ENCODE data around the gene PRSS12. TPM values are rescaled to one million over a fixed set of nuclear protein-coding genes. Genes with fewer than 3 reads are reported as not detected.

PRSS12 gene
- total and polyA plus RNA-seq, 2 experiments from 2014 or later: 10.0 to 33.6 TPM

DNA sequence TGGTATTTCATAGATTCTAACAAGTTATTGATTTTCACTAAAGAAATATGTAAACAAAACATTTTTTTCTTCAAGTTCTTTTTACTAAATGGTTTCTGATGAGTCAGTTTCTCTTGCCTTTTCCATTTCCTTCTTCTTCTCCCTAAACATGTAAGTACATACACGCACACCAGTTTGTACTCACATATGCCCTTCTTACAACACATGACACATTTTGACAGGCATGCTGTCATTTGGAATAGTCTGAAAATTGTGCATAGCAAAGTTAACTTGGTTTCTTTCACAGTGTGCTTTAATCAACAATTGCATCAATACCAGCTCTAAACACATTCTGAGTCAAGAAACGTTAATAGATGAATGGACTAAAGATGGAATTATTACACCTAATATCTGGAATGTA, 35.1 kb downstream of the PRSS12 start:
- in situ Hi-C loops (cut with MboI): no loop called here

DNA sequence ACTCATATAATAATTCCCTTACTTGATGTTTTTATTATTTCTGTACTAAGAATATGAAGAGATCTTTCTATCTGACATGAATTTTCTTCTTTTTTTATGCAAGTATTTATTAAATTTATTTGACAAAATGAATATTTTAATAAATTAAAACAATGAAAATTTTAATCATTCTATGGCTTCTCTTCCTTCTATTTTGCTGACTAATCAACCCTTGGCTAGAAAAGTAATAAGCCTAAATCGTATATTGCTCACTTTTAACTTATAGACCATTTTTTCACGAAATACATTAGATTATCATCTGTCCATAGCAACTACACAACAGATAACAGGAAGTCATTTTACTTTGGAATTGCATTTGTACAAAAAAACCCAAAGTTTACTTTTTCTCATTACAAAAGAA, 38.6 kb downstream of the PRSS12 start:
- Histone ChIP-seq H2AFZ (no peak overlapping the region), H4K20me1 (ENCODE audit: insufficient read depth) (no peaks in the 10 kb centered on the region), H3K36me3 (ENCODE audit: low read depth) (no peaks in the 10 kb centered on the region), H3K4me3 (no peak overlapping the region), H3K27ac (no peak overlapping the region), H3K79me2 (ENCODE audit: insufficient read depth) (no peaks in the 10 kb centered on the region), H3K9ac (no peak overlapping the region), H3K9me2 (ENCODE audit: insufficient read depth) (no peaks in the 10 kb centered on the region), H3K9me3 (ENCODE audit: low read depth) (no peaks in the 10 kb centered on the region), H3F3A (ENCODE audit: insufficient read depth) (no peaks in the 10 kb centered on the region), H3K27me3 (replicated peaks; ENCODE audit: insufficient read depth) (no peaks in the 10 kb centered on the region), H3K4me2 (ENCODE audit: unreplicated experiment) (no peak overlapping the region), H3K4me1 (ENCODE audit: insufficient read depth) (no peaks in the 10 kb centered on the region)
- DNase-seq: no peak
- TF ChIP-seq EZH2 (IDR thresholded peaks at IDR 0.05; ENCODE audit: insufficient read depth, poor library complexity, severe bottlenecking): no peak
- no peak for TF ChIP-seq EZH2phosphoT487 (IDR thresholded peaks at IDR 0.05; ENCODE audit: insufficient read depth, low read depth)
- in situ Hi-C loops (cut with MboI): no loop called here
- 95 to 98% methylated on average over 2 of the region's 2 CpGs for WGBS, 2 experiments (ENCODE audit: low coverage in 1 of 2, low lambda C conversion rate in 2 of 2, missing lambda C conversion rate in 2 of 2)

More for the DNA sequence above, 35.1 kb downstream of the PRSS12 start:
- H3K9me2 ChIP-seq (ENCODE audit: insufficient read depth): no peaks in the 10 kb centered on the region
- H3K4me2 ChIP-seq (ENCODE audit: unreplicated experiment): no peak overlapping the region
- no peaks in the 10 kb centered on the region for H3F3A ChIP-seq (ENCODE audit: insufficient read depth)
- no peaks in the 10 kb centered on the region for H3K9me3 ChIP-seq (ENCODE audit: low read depth)
- H3K79me2 ChIP-seq (ENCODE audit: insufficient read depth): no peaks in the 10 kb centered on the region
- no peaks in the 10 kb centered on the region for H3K27me3 ChIP-seq (replicated peaks; ENCODE audit: insufficient read depth)
- WGBS, 2 experiments (ENCODE audit: low coverage in 1 of 2, low lambda C conversion rate in 2 of 2, missing lambda C conversion rate in 2 of 2): 94 to 98% methylated on average over 2 of the region's 2 CpGs
- no peaks in the 10 kb centered on the region for H3K36me3 ChIP-seq (ENCODE audit: low read depth)
- no peak overlapping the region for H3K27ac ChIP-seq
- no peak for TF ChIP-seq EZH2 (IDR thresholded peaks at IDR 0.05; ENCODE audit: insufficient read depth, poor library complexity, severe bottlenecking)
- no peaks in the 10 kb centered on the region for H3K4me1 ChIP-seq (ENCODE audit: insufficient read depth)
- no peak for DNase-seq
- no peaks in the 10 kb centered on the region for H4K20me1 ChIP-seq (ENCODE audit: insufficient read depth)
- H3K9ac ChIP-seq: no peak overlapping the region
- H3K4me3 ChIP-seq: no peak overlapping the region
- H2AFZ ChIP-seq: no peak overlapping the region

DNA sequence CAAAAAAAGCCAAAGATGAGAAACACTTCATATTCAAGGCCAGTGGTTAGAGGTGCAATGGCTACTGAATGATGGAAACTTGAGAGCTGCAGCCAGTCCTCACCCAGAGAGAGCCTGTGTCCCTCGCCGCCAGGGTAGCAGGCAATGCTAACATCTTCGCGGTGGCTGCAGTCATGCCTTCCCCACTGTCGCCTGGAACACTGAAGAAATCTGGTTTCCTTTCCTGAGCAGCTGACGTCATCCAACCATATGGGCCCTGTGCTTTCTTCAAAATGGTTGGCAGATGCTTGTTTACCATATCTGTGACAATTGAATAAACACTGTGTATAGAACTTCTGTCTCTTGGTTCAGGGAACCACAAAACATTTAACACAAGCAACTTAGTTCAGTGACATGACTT, 39.7 kb downstream of the PRSS12 start:
- Histone ChIP-seq H4K20me1 (ENCODE audit: insufficient read depth) (no peaks in the 10 kb centered on the region), H3K27me3 (replicated peaks; ENCODE audit: insufficient read depth) (no peaks in the 10 kb centered on the region), H3K9me2 (ENCODE audit: insufficient read depth) (no peaks in the 10 kb centered on the region), H3K27ac (no peak overlapping the region), H3K4me2 (ENCODE audit: unreplicated experiment) (no peak overlapping the region), H3K9ac (no peak overlapping the region), H2AFZ (no peak overlapping the region), H3K4me3 (no peak overlapping the region), H3F3A (ENCODE audit: insufficient read depth) (no peaks in the 10 kb centered on the region), H3K79me2 (ENCODE audit: insufficient read depth) (no peaks in the 10 kb centered on the region), H3K4me1 (ENCODE audit: insufficient read depth) (no peaks in the 10 kb centered on the region), H3K36me3 (ENCODE audit: low read depth) (no peaks in the 10 kb centered on the region), H3K9me3 (ENCODE audit: low read depth) (no peaks in the 10 kb centered on the region)
- in situ Hi-C loops (cut with MboI): no loop called here
- 90 to 92% methylated on average over 6 of the region's 6 CpGs for WGBS, 2 experiments (ENCODE audit: low coverage in 1 of 2, low lambda C conversion rate in 2 of 2, missing lambda C conversion rate in 2 of 2)
- DNase-seq: no peak
- TF ChIP-seq EZH2 (IDR thresholded peaks at IDR 0.05; ENCODE audit: insufficient read depth, poor library complexity, severe bottlenecking) (no peak), EZH2phosphoT487 (IDR thresholded peaks at IDR 0.05; ENCODE audit: insufficient read depth, low read depth) (no peak)

GRCh38 chr4:118308306-118309030, 44.3 kb downstream of the PRSS12 start:
- H3K4me1 ChIP-seq (ENCODE audit: insufficient read depth): no peaks in the 10 kb centered on the region
- in situ Hi-C loops (cut with MboI): no loop called here
- no peak overlapping the region for H3K9ac ChIP-seq
- no peak for TF ChIP-seq EZH2phosphoT487 (IDR thresholded peaks at IDR 0.05; ENCODE audit: insufficient read depth, low read depth)
- no peak for TF ChIP-seq EZH2 (IDR thresholded peaks at IDR 0.05; ENCODE audit: insufficient read depth, poor library complexity, severe bottlenecking)
- no peaks in the 10 kb centered on the region for H4K20me1 ChIP-seq (ENCODE audit: insufficient read depth)
- no peaks in the 10 kb centered on the region for H3K79me2 ChIP-seq (ENCODE audit: insufficient read depth)
- H3F3A ChIP-seq (ENCODE audit: insufficient read depth): no peaks in the 10 kb centered on the region
- no peaks in the 10 kb centered on the region for H3K27me3 ChIP-seq (replicated peaks; ENCODE audit: insufficient read depth)
- DNase-seq: no peak
- no peak overlapping the region for H2AFZ ChIP-seq
- 0 out of 2 replicates have a peak, but pooled peaks cover 6% of the 10 kb centered on the region for H3K36me3 ChIP-seq (ENCODE audit: low read depth)
- H3K4me3 ChIP-seq: no peak overlapping the region
- no peak overlapping the region for H3K27ac ChIP-seq
- H3K9me2 ChIP-seq (ENCODE audit: insufficient read depth): 0 out of 2 replicates have a peak, but pooled peaks cover 4% of the 10 kb centered on the region
- WGBS, 2 experiments (ENCODE audit: low coverage in 1 of 2, low lambda C conversion rate in 2 of 2, missing lambda C conversion rate in 2 of 2): 94 to 95% methylated on average over 4 of the region's 4 CpGs
- H3K4me2 ChIP-seq (ENCODE audit: unreplicated experiment): no peak overlapping the region
- H3K9me3 ChIP-seq (ENCODE audit: low read depth): no peaks in the 10 kb centered on the region
